HUES64 (cell line): ENCODE results near the gene SLC17A2.

Source experiments
- H3K27ac ChIP-seq: 2 replicates; pipeline ENCODE4 v1.7.0; 2013; ENCODE audit warnings: low read depth, low read length, inconsistent platforms
- H3K27me3 ChIP-seq: 2 replicates; pipeline ENCODE4 v1.6.1; 2013; ENCODE audit warnings: mild to moderate bottlenecking, low read length; ENCODE audit not compliant: insufficient read depth
- H3K36me3 ChIP-seq: 2 replicates; pipeline ENCODE4 v1.6.1; 2013; ENCODE audit warnings: mild to moderate bottlenecking, low read length; ENCODE audit not compliant: insufficient read depth
- H3K4me1 ChIP-seq: 2 replicates; pipeline ENCODE4 v1.6.1; 2013; ENCODE audit warnings: mild to moderate bottlenecking, low read length, moderate library complexity; ENCODE audit not compliant: insufficient read depth
- H3K4me3 ChIP-seq: 2 replicates; pipeline ENCODE4 v1.5.1; 2013; ENCODE audit warnings: mild to moderate bottlenecking, low read length, moderate library complexity
- H3K9ac ChIP-seq: 2 replicates; pipeline ENCODE4 v1.6.1; 2013; ENCODE audit warnings: mild to moderate bottlenecking, low read depth, low read length
- H3K9me3 ChIP-seq: 2 replicates; pipeline ENCODE4 v1.6.1; 2013; ENCODE audit warnings: low read depth, low read length; ENCODE audit not compliant: insufficient read depth
- WGBS: fragments of 150-250, 120-280 bp; methylation state at CpG from one replicate; pipeline ENCODE4 v1.1.7; 2013; ENCODE audit warnings: missing lambda C conversion rate; 5-methylcytosine and 5-hydroxymethylcytosine counted together

SLC17A2 gene

DNA sequence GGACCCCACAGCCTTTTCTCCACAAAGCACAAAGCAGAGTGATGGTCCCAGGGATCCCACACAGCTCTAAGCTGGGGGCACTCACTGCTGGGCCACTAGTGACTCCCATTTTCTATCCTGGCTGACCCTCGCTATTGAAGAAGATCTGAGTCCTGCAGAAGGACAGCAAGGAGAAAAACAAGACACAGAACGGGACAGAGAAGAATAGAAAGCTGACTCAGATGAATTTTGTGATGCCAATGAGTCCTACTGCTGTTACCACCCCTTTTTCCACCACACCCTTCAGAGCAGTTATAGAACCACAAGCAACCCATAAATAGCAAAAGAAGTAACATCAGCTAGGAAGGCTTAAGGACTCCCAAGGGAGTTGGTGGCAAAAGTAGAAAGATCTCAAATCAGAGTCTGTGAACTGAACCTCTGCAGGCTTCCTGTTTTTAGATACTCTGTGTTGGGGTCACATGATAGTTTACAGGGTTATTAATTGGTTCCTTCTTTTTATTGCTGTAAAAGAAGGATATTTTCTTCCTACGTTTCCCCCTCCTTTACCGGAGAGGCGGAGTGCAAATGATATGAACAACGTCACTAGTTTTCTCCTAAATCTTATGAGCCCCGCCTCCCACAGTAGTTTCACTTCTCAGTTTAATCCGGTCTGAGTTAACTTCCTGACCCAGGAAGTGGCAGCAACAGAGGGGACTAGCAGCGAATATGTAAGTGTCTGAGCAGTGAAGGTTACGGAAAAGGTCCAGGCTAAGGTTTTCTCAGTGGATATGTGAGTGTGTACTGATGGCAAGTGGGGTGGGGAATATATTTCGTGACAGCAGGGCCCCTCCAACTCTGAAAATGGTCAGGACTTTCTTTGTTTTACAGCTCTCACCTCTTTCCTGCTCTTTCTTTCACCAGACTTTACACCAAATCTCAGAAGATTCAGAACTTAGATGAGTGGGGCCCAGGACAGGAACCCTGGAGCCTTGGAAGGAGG, 31.9 kb upstream of the SLC17A2 start, which contains the start of gene TRIM38:
TSS of gene TRIM38 (plus strand) at position 654 of the 979 bp plus-strand sequence. CDS start 3,721 bp downstream, outside the sequence.
- Histone ChIP-seq H3K27ac (peak within 1 kb of the TSS; percentile 54; the same call in 1 of the 2 replicates), H3K9me3 (peaks cover 20% of the 10 kb centered on the region), H3K4me3 (peak within 1 kb of the TSS; percentile 46), H3K27me3 (no peaks in the 10 kb centered on the region), H3K36me3 (no peaks in the 10 kb centered on the region; the same call in 1 of the 2 replicates), H3K9ac (peak within 1 kb of the TSS; percentile 59; the same call in 1 of the 2 replicates), H3K4me1 (peaks cover 37% of the 10 kb centered on the region)
- WGBS: 71% methylated on average over 11 of the region's 11 CpGs

DNA sequence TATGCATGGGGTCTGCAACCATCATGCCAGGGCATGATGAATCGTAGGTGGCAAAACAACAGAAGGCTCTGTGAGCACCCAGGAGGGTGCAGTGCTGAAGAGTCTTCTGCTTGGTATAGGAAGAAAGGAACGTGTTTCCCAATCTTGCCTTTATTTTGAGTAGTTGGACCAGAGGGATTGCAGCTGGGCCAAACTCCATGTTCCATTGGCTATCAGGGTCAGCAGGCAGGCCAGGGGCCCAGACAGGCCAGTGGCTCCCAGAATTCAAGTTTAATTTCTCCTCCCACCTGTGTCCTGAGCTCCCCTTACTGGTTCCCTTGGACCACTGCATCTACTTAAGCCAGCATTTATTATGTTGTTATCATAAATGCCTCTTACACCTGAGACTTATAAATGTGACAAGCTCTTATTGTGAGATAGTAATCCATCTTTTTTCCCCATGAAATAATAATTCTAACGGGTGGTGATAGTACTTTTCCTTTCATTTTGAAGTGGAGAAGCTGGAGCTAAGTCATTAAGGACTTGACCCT, 31.2 kb upstream of the SLC17A2 start:
- H3K36me3 ChIP-seq: no peaks in the 10 kb centered on the region; the same call in 1 of the 2 replicates
- H3K27me3 ChIP-seq: no peaks in the 10 kb centered on the region
- H3K9me3 ChIP-seq: peaks cover 20% of the 10 kb centered on the region
- no peak overlapping the region for H3K4me3 ChIP-seq
- H3K4me1 ChIP-seq: peaks cover 30% of the 10 kb centered on the region
- 92% methylated on average over 3 of the region's 3 CpGs for WGBS
- no peak overlapping the region for H3K27ac ChIP-seq
- no peak overlapping the region for H3K9ac ChIP-seq

DNA sequence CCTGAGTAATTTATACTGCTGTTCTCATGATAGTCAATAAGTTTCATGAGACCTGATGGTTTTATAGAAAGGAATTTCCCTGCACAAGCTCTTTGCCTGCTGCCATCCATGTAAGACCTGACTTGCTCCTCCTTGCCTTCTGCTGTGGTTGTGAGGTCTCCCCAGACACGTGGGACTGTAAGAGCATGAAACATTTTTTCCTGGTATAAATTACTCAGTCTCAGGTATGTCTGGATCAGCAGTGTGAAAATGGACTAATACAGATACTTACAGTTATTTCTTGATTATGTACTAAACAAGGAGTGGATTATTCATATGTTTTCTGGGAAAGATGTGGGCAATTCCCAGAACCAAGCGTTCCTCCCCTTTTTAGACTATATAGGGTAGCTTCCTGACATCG, 30.2 kb upstream of the SLC17A2 start:
- H3K27ac ChIP-seq: no peak overlapping the region
- H3K9me3 ChIP-seq: peaks cover 20% of the 10 kb centered on the region
- peaks cover 21% of the 10 kb centered on the region for H3K4me1 ChIP-seq
- H3K9ac ChIP-seq: no peak overlapping the region
- H3K36me3 ChIP-seq: no peaks in the 10 kb centered on the region
- no peak overlapping the region for H3K4me3 ChIP-seq
- WGBS: 79% methylated on average over 3 of the region's 3 CpGs
- no peaks in the 10 kb centered on the region for H3K27me3 ChIP-seq

DNA sequence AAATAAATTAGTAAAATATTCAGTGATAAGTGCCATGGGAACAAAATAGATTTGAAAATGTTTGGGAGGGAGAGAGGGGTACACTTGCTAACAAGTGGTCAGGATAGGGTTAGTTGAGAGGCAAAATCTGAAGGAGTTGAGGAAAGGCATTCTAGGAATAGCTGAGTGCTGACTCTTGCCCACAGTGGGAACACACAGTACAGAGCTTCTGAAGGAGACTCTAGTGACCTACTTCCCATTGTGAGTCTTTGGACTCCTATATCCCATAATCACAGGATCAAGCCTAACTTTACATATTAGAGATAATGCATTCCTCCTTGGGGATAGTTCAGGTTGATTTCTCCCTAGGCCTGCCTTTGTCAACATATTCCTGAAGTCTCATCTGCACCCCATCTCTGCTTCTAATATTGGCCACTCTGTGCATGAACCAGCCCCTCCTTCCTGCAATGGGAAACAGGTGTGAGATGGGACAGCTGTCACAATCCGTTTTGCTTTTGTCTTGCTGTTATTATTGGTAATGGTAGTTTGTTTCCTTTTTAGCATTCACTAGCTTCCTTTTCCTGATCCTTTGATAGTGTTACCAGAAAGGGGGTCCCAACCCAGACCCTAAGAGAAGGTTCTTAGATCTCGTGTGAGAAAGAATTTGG, 29.5 kb upstream of the SLC17A2 start:
- no peak overlapping the region for H3K9ac ChIP-seq
- no peak overlapping the region for H3K27ac ChIP-seq
- H3K27me3 ChIP-seq: no peaks in the 10 kb centered on the region
- no peaks in the 10 kb centered on the region for H3K36me3 ChIP-seq
- peaks cover 20% of the 10 kb centered on the region for H3K9me3 ChIP-seq
- no peak overlapping the region for H3K4me3 ChIP-seq
- WGBS: 96% methylated on average over 1 of the region's 2 CpGs
- H3K4me1 ChIP-seq: peaks cover 21% of the 10 kb centered on the region

DNA sequence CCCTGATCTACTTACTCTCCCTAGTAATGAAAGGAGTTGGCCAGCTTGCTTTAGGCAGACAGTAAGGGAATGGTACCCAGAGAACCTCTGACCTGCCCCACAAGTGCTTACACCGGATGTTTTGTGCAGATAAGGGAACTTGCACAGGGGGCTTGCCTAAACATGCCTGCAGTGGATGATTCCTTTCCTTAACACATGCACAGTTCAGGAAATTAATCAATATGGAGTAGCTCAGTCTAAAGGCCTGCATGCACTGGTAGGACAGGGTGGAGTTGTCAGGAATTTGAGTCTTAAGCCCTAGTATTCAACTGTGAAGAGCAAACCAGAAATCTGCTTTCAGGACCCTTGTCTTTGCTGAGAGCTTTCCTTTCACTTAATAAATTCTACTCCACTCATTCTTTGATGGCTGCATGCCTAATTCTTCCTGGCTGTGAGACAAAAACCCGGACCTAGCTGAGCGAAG, 28.2 kb upstream of the SLC17A2 start:
- Histone ChIP-seq H3K9ac (no peak overlapping the region), H3K27ac (no peak overlapping the region), H3K36me3 (no peaks in the 10 kb centered on the region), H3K9me3 (peaks cover 20% of the 10 kb centered on the region), H3K4me1 (peaks cover 13% of the 10 kb centered on the region), H3K4me3 (no peak overlapping the region), H3K27me3 (no peaks in the 10 kb centered on the region)
- 95% methylated on average over 3 of the region's 3 CpGs for WGBS

DNA sequence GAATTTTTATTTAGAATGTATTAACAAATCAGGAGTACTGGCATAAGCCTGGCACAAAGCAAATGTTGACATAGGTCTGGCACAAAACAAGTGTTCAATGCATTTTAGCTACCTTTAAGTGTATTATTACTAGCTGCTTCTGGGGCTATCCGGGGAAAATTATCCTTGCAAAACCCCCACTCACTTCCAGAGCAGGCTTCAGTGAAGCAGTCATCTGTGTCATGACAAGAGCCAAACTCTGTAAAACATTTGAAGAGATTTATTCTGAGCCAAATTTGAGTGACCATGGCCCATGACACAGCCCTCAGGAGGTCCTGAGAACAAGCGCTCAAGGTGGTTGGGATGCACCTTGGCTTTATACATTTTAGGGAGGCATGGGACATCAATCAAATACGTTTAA, 25.7 kb upstream of the SLC17A2 start:
- Histone ChIP-seq H3K27ac (no peak overlapping the region), H3K9ac (no peak overlapping the region), H3K27me3 (no peaks in the 10 kb centered on the region), H3K4me3 (no peak overlapping the region), H3K9me3 (peaks cover 20% of the 10 kb centered on the region), H3K4me1 (no peaks in the 10 kb centered on the region), H3K36me3 (no peaks in the 10 kb centered on the region)
- 94% methylated on average over 3 of the region's 3 CpGs for WGBS

DNA sequence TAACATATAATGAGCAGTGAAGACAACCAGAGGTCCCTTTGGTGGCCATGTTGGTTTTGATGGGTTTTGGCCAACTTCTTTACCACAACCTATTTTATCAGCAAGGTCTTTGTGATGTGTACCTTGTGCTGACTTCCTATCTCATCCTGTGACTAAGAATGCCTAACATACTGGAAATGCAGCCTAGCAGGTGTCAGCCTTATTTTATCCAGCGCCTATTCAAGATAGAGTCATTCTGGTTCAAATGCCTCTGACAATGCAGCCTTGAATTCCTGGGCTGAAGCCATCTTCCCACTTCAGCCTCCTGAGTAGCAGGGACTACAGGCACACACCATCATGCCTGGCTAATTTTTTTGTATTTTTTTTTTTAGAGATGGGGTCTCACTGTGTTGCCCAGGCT, 24.3 kb upstream of the SLC17A2 start:
- no peak overlapping the region for H3K9ac ChIP-seq
- no peaks in the 10 kb centered on the region for H3K27me3 ChIP-seq
- peaks cover 17% of the 10 kb centered on the region for H3K9me3 ChIP-seq
- no peak overlapping the region for H3K4me3 ChIP-seq
- H3K27ac ChIP-seq: no peak overlapping the region
- H3K36me3 ChIP-seq: no peaks in the 10 kb centered on the region
- no CpG with 5 or more reads among the region's 1 CpG for WGBS
- H3K4me1 ChIP-seq: no peaks in the 10 kb centered on the region

DNA sequence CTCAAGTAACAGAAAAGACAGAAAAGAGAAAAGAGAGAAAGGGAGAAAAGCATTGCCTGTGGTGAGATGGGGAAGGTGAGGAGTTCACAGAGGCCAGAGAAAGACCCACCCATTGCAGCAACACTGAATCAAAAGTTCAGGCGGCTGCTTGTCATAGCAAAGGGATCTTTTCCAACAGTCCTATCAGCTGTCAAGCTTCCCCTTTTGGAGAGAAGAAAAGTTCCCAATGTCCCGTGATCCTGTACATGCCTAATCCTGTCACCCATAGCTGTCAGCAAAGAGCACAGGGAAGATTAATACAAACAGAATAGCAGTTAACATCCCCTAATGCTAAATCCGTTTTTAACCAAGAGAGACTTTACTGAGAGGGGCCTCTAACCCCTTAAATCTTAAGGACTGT, 23.2 kb upstream of the SLC17A2 start:
- H3K9me3 ChIP-seq: 0 out of 2 replicates have a peak, but pooled peaks cover 7% of the 10 kb centered on the region
- WGBS: 80% methylated on average over 3 of the region's 3 CpGs

DNA sequence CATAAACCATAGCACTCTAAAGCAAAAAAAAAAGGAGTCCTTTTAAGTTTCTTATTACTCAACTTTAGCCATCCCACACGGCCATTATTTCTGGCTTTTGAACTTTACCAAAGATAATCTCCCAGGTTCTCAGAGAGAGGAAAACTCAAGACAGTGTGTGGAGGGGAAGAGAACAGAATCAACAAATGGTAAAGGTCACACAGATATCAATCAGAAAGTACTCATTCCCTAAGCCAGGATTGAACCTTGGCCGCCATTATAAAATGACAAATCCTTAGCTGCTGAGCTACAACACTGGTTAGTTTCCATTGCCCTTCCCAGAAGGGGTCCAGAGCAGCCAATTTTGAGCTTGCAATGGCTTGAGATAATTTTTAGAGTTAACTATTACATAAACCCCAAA, 22.0 kb upstream of the SLC17A2 start:
- Histone ChIP-seq H3K36me3 (no peaks in the 10 kb centered on the region), H3K27ac (no peak overlapping the region), H3K27me3 (no peaks in the 10 kb centered on the region), H3K4me3 (no peak overlapping the region), H3K9ac (no peak overlapping the region), H3K4me1 (no peaks in the 10 kb centered on the region), H3K9me3 (no peaks in the 10 kb centered on the region)
- 86% methylated on average over 2 of the region's 2 CpGs for WGBS

More for the DNA sequence above, 23.2 kb upstream of the SLC17A2 start:
- no peaks in the 10 kb centered on the region for H3K27me3 ChIP-seq
- no peak overlapping the region for H3K27ac ChIP-seq
- no peak overlapping the region for H3K4me3 ChIP-seq
- no peaks in the 10 kb centered on the region for H3K4me1 ChIP-seq
- H3K36me3 ChIP-seq: no peaks in the 10 kb centered on the region
- H3K9ac ChIP-seq: no peak overlapping the region

DNA sequence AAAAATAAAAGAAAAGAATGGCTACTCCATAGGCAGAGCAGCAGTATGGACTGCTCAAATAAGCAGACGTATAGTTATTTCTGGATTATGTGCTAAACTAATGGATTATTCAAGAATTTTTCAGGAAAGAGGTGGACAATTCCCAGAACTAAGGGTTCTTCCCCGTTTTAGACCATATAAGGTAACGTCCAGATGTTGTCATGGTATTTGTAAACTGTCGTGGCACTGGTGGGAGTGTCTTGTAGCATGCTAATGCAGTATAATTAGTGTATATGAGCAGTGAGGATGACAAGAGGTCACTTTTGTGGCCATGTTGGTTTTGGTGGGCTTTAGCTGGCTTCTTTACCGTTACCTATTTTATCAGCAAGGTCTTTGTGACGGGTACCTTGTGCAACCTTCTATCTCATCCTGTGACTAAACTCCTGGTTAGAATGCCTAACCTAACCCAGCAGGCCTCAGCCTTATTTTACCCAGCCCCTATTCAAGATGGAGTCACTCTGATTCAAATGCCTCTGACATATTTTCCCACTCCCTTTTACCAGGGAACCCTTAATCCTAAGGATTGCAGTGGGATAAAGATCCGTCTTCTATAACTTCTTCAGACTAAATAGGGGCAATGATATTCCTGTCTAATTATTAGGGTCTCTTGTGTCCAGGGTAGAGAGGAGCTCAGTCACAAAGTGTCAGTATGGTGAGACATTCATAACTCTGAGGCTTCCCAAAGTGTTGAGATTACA, 21.0 kb upstream of the SLC17A2 start:
- Histone ChIP-seq H3K4me3 (no peak overlapping the region), H3K27ac (no peak overlapping the region), H3K36me3 (no peaks in the 10 kb centered on the region), H3K9ac (no peak overlapping the region), H3K27me3 (no peaks in the 10 kb centered on the region), H3K9me3 (no peaks in the 10 kb centered on the region), H3K4me1 (no peaks in the 10 kb centered on the region)
- 88% methylated on average over 7 of the region's 7 CpGs for WGBS
